Measurements from ENCODE around the gene TMEM52B.
A peak's percentile ranks its signal among the peaks of the same experiment; 100 is the strongest.

The TMEM52B gene

DNA sequence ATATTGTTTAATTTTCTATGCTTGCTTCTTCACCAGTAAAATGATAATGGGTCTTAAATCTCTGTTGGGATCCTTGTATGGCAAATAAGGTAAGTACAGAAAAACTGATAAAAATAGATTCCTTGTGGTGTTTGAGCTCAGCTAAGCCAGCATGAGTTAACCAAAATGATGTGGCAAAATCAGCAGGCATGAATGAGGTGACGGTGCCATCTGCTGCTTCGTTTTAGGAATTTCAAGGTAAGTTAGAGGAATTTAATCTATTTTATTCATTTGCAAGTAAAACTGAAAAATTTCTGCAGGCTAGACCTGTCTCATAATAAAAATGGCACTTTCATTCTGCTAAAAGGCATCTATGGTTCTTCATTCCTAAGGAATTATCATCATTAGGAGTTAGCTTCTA lies 38.8 kb upstream of the TMEM52B start:
- peak; percentile 32 for DNase-seq (ENCODE audit: extremely low spot score)
- POLR2A ChIA-PET = no interaction called here
- TF ChIP-seq ZNF384 (IDR thresholded peaks at IDR 0.05) = no peak
- CTCF ChIA-PET = interaction anchor here (1.2 to 2.2 kb wide), 5 partner anchors 106 to 397 kb away, joined by 3 to 13 read pairs (median 7); partner anchors contain the start of gene CLEC12B

DNA sequence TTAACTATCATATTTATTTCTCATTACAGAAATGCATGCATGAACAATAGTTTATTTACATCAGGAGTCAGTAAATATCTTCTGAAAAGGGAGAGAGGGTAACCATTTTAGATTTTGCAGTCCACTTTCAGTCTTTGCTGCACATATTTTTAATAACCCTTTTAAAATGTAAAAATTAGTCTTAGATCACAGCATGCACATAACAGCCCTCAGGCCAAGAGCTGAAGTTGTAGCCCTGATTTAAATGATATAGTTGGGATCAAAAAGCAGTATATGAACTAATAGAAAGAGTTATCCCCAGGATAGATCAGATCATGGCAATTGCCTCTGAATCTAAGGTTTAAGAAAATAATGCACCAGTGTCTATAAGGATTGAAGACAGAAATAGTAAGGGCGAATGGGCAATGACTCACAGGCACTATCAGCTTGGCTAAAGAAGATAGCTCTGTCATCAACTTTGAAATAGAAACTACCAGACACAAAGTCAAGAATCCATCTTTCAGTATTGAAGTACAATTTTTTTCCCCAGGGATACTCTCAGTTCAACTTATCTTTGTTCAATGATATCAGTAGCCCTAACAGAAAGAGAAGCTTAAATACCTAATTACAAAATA lies 35.7 kb upstream of the TMEM52B start:
- CTCF ChIA-PET = interaction anchor here (0.8 to 1.6 kb wide), 3 partner anchors 10 to 393 kb away, joined by 3 to 9 read pairs (median 4); no protein-coding TSS in a partner anchor
- DNase-seq (ENCODE audit: extremely low spot score) = no peak
- POLR2A ChIA-PET = interaction anchor here (1.3 kb wide), 1 partner anchor 496 kb away, joined by 4 read pairs; no protein-coding TSS in a partner anchor
- TF ChIP-seq ARNT (IDR thresholded peaks at IDR 0.05) = no peak
- no peak for TF ChIP-seq TARDBP (IDR thresholded peaks at IDR 0.05)
- TF ChIP-seq L3MBTL2 (conservative IDR thresholded peaks at IDR 0.05) = no peak
- TF ChIP-seq ZNF384 (IDR thresholded peaks at IDR 0.05) = no peak
- TF ChIP-seq NFRKB (IDR thresholded peaks at IDR 0.05) = no peak
- TF ChIP-seq SP1 (IDR thresholded peaks at IDR 0.05) = no peak
- TF ChIP-seq FOXA1 (IDR thresholded peaks at IDR 0.05) = no peak

- CTCF ChIA-PET = no interaction called here
- POLR2A ChIA-PET = no interaction called here
- TF ChIP-seq ARNT (IDR thresholded peaks at IDR 0.05) = no peak
- no peak for TF ChIP-seq TARDBP (IDR thresholded peaks at IDR 0.05)
- TF ChIP-seq FOXK2 (IDR thresholded peaks at IDR 0.05) = no peak
- no peak for TF ChIP-seq PKNOX1 (IDR thresholded peaks at IDR 0.05)
- TF ChIP-seq ZNF384 (IDR thresholded peaks at IDR 0.05) = no peak
- TF ChIP-seq SP1 (IDR thresholded peaks at IDR 0.05) = no peak
- TF ChIP-seq FOXA1 (IDR thresholded peaks at IDR 0.05) = no peak
- TF ChIP-seq CTBP1 (IDR thresholded peaks at IDR 0.05; ENCODE audit: borderline replicate concordance) = no peak
- TF ChIP-seq HDGF (IDR thresholded peaks at IDR 0.05; ENCODE audit: borderline replicate concordance) = no peak
- no peak for TF ChIP-seq ELF4 (IDR thresholded peaks at IDR 0.05)
- no peak for TF ChIP-seq NFRKB (IDR thresholded peaks at IDR 0.05)
- TF ChIP-seq L3MBTL2 (conservative IDR thresholded peaks at IDR 0.05) = no peak
- no peak for TF ChIP-seq SUZ12 (IDR thresholded peaks at IDR 0.05)
- DNase-seq (ENCODE audit: extremely low spot score) = no peak
Observed at GRCh38 chr12:10147714-10148403, 31.0 kb upstream of the TMEM52B start.

DNA sequence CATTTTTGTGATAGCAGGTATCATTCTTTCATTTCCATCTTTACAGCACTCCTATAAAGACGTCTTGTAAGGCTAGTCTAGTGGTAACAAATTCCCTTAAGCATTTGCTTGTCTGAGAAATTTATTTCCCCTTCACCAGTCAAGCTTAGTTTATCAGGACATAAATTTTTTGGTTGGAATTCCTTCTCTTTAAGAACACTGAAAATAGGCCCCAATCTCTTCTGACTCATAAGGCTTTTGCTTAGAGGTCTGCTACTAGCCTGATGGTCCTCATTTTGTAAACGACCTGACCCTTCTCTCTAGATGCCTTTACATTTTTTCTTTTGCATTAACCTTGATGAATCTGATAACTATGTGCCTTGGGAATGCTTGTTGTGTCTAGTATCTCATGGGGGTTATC lies 27.2 kb upstream of the TMEM52B start:
- POLR2A ChIA-PET = no interaction called here
- CTCF ChIA-PET = interaction anchor here (0.7 to 1.2 kb wide), 3 partner anchors 38 to 164 kb away, joined by 3 to 4 read pairs (median 3); no protein-coding TSS in a partner anchor
- TF ChIP-seq ARNT (IDR thresholded peaks at IDR 0.05) = no peak
- TF ChIP-seq LEF1 (IDR thresholded peaks at IDR 0.05; ENCODE audit: borderline replicate concordance) = no peak
- TF ChIP-seq BHLHE40 (IDR thresholded peaks at IDR 0.05; ENCODE audit: borderline replicate concordance) = no peak
- no peak for TF ChIP-seq ZNF384 (IDR thresholded peaks at IDR 0.05)
- TF ChIP-seq NFRKB (IDR thresholded peaks at IDR 0.05) = no peak
- TF ChIP-seq FOXK2 (IDR thresholded peaks at IDR 0.05) = no peak
- TF ChIP-seq L3MBTL2 (conservative IDR thresholded peaks at IDR 0.05) = no peak
- TF ChIP-seq CTBP1 (IDR thresholded peaks at IDR 0.05; ENCODE audit: borderline replicate concordance) = no peak
- no peak for TF ChIP-seq SUZ12 (IDR thresholded peaks at IDR 0.05)
- TF ChIP-seq FOXA1 (IDR thresholded peaks at IDR 0.05) = no peak
- no peak for TF ChIP-seq SP1 (IDR thresholded peaks at IDR 0.05)
- TF ChIP-seq PKNOX1 (IDR thresholded peaks at IDR 0.05) = no peak
- TF ChIP-seq HDGF (IDR thresholded peaks at IDR 0.05; ENCODE audit: borderline replicate concordance) = no peak
- TF ChIP-seq ELF4 (IDR thresholded peaks at IDR 0.05) = no peak
- TF ChIP-seq FOXM1 (IDR thresholded peaks at IDR 0.05; ENCODE audit: borderline replicate concordance) = no peak
- TF ChIP-seq TARDBP (IDR thresholded peaks at IDR 0.05) = no peak
- no peak for DNase-seq (ENCODE audit: extremely low spot score)

DNA sequence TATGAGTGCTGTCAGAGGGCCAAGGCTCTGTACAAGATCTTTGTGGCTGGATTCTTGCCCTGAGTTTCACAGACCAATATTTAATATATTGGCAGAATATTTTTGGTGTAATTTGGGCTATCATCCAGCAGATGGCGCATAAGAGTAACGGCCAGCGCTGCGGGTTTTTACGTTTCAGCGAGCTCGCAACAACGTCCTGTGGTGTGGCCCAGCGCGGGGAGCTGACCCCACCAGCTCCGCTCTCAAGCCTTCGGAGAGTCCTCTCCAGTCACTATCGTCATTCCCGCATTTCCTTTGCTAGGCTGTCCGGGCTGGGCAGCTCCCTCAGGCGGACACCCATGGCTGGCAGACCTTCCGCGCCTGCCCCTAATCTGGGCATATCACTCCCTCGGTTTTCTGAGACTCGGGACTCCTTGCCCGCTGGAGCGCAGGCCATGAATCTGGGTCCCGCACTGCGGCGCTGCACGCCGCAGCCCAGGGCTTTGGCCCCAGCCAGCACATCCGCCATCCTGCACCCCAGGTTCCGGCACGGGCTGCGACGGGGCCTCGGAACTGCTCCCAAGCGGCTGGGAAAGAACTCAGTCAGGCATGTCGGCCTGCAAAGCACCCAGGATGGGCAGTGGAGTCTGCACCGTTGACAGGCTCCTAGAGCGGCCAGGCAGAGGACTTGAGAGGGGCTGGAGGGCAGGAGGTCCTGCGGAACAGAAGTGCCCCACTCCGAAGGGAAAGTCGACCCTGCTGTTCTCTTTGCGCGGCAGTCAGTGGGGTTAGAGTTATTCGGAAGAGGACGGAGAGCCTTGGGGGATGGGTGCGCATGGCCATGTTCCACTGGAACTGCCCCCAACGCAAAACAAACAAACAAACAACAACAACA lies 25.3 kb upstream of the TMEM52B start:
- TF ChIP-seq ELF4 (IDR thresholded peaks at IDR 0.05) (no peak), BHLHE40 (IDR thresholded peaks at IDR 0.05; ENCODE audit: borderline replicate concordance) (no peak), SUZ12 (IDR thresholded peaks at IDR 0.05) (no peak), ZNF384 (IDR thresholded peaks at IDR 0.05) (no peak), FOXA1 (IDR thresholded peaks at IDR 0.05) (no peak)
- CTCF ChIA-PET = interaction anchor here (0.7 to 1.9 kb wide), 15 partner anchors 10 to 565 kb away, joined by 3 to 10 read pairs (median 4); partner anchors contain the start of gene OLR1
- POLR2A ChIA-PET = no interaction called here
- DNase-seq (ENCODE audit: extremely low spot score) = peak; percentile 79

DNA sequence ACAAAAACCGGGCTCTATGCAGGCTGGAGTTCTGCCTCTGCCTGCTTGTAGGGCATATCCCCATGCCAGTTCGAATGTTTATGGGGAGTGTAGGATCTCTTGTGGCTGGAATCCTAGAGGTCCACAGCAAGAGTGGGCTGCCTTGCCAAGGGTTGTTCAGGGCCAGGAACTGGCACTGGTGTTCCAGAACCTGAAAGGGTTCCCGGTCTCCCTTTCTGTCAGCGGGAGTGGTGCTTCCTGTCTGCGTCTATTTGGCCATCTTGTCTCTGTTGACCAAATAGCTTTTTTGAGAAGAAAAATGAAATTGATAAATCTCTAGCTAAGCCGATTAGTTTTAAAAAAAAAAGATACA lies 24.7 kb upstream of the TMEM52B start:
- CTCF ChIA-PET = interaction anchor here (0.6 to 1.4 kb wide), 4 partner anchors 12 to 612 kb away, joined by 3 to 7 read pairs (median 4); no protein-coding TSS in a partner anchor
- DNase-seq (ENCODE audit: extremely low spot score) = no peak
- TF ChIP-seq BHLHE40 (IDR thresholded peaks at IDR 0.05; ENCODE audit: borderline replicate concordance) (no peak), PKNOX1 (IDR thresholded peaks at IDR 0.05) (no peak), L3MBTL2 (conservative IDR thresholded peaks at IDR 0.05) (no peak), NFRKB (IDR thresholded peaks at IDR 0.05) (no peak), ELF4 (IDR thresholded peaks at IDR 0.05) (no peak), ZNF384 (IDR thresholded peaks at IDR 0.05) (no peak), ARNT (IDR thresholded peaks at IDR 0.05) (no peak), SUZ12 (IDR thresholded peaks at IDR 0.05) (no peak), FOXM1 (IDR thresholded peaks at IDR 0.05; ENCODE audit: borderline replicate concordance) (no peak)
- POLR2A ChIA-PET = no interaction called here

Data from HEK293T (cell line).